Keratinocyte (primary cell): ENCODE data around the gene KCNB1. TPM values are rescaled to one million over a fixed set of nuclear protein-coding genes. Genes with fewer than 3 reads are reported as not detected.

Source experiments
- DNase-seq: peaks from one replicate; pipeline ENCODE4 v3.0.0-alpha.2; 2011; ENCODE audit warnings: low read depth, missing footprints, low spot score
- FAIRE-seq: peaks from 2 replicates; lab custom pipeline; 2011; peaks lifted over from hg19 to GRCh38; lab: Jason Lieb, UNC
- H2AFZ ChIP-seq: 2 replicates; pipeline ENCODE4 v1.6.0; 2012; ENCODE audit warnings: low read length, control low read depth, inconsistent platforms; ENCODE audit not compliant: control insufficient read depth
- H3K27ac ChIP-seq: 2 replicates; pipeline ENCODE4 v1.5.1; 2011; ENCODE audit warnings: low read length; ENCODE audit not compliant: control insufficient read depth, insufficient read depth
- H3K27me3 ChIP-seq: 3 replicates; pipeline ENCODE4 v1.6.0; 2011; ENCODE audit warnings: low read length; ENCODE audit not compliant: control insufficient read depth, insufficient read depth; ENCODE audit errors: extremely low read depth
- H3K36me3 ChIP-seq, 2 experiments: 2 replicates in 1 of 2; 3 replicates in 1 of 2; pipeline ENCODE4 v1.5.1; 2011; ENCODE audit warnings: low read length in 2 of 2, mild to moderate bottlenecking in 1 of 2; ENCODE audit not compliant: control insufficient read depth in 2 of 2, insufficient read depth in 2 of 2; ENCODE audit errors: extremely low read depth in 1 of 2
- H3K4me1 ChIP-seq: 3 replicates; pipeline ENCODE4 v1.5.1; 2011; ENCODE audit warnings: low read length; ENCODE audit not compliant: control insufficient read depth, insufficient read depth; ENCODE audit errors: extremely low read depth
- H3K4me2 ChIP-seq: 3 replicates; pipeline ENCODE4 v1.6.0; 2011; ENCODE audit warnings: low read depth, low read length; ENCODE audit not compliant: control insufficient read depth, insufficient read depth; ENCODE audit errors: extremely low read depth
- H3K4me3 ChIP-seq, 3 experiments: fragments of 200-600 bp in 1 of 3; sonication (generic) in 1 of 3; 2 replicates in 2 of 3; 3 replicates in 1 of 3; pipeline ENCODE4 v1.5.1; 2011 to 2016; ENCODE audit warnings: low read length in 3 of 3, mild to moderate bottlenecking in 3 of 3, control low read depth in 2 of 3, inconsistent platforms in 1 of 3, low read depth in 1 of 3, mixed read lengths in 1 of 3, mixed run types in 1 of 3, moderate library complexity in 1 of 3; ENCODE audit not compliant: control insufficient read depth in 2 of 3, insufficient read depth in 2 of 3; ENCODE audit errors: extremely low read depth in 1 of 3
- H3K79me2 ChIP-seq: 2 replicates; pipeline ENCODE4 v1.6.0; 2012; ENCODE audit warnings: low read length; ENCODE audit not compliant: control insufficient read depth, insufficient read depth
- H3K9ac ChIP-seq: 3 replicates; pipeline ENCODE4 v1.6.0; 2011; ENCODE audit warnings: low read length; ENCODE audit not compliant: control insufficient read depth, insufficient read depth; ENCODE audit errors: extremely low read depth
- H3K9me1 ChIP-seq: 3 replicates; pipeline ENCODE4 v1.6.0; 2011; ENCODE audit warnings: low read length; ENCODE audit not compliant: control insufficient read depth, insufficient read depth; ENCODE audit errors: extremely low read depth
- H3K9me3 ChIP-seq: 2 replicates; pipeline ENCODE4 v1.5.1; 2012; ENCODE audit warnings: low read depth, low read length; ENCODE audit not compliant: control insufficient read depth
- H4K20me1 ChIP-seq: 3 replicates; pipeline ENCODE4 v1.6.0; 2011; ENCODE audit warnings: low read length; ENCODE audit not compliant: control insufficient read depth, insufficient read depth; ENCODE audit errors: extremely low read depth
- EZH2 ChIP-seq: IDR thresholded peaks from one replicate; pipeline ENCODE4 v1.6.1; 2012; ENCODE audit warnings: inconsistent platforms, mild to moderate bottlenecking, low read length, moderate library complexity
- dilution Hi-C: fragments of 300-500 bp; cut with MboI; formaldehyde crosslinking; loops from one replicate; pipeline ENCODE4 v1.7.0; 2020; ENCODE audit warnings: low sequenced_read_pairs; ENCODE audit not compliant: extremely low pct_ligation_motif_present
- polyA plus RNA-seq, 5 experiments: library from polyadenylated mRNA; depleted of rRNA in 3 of 5; stranded (reverse) in 3 of 5; stranded (forward) in 1 of 5; unstranded in 1 of 5; fragments of >200 nt; gene quantifications; 1 replicate in 1 of 5; 2 replicates in 3 of 5; 3 replicates in 1 of 5; pipeline versions ENCODE4 v1.2.1 to v1.2.3, GENCODE V29; 2011 to 2012; ENCODE audit warnings: missing spikeins in 2 of 5, low read depth in 1 of 5, low replicate concordance in 1 of 5
- TF ChIP-seq, protein P1 (sequence below), 3 experiments: IDR thresholded peaks in 1 of 3; conservative IDR thresholded peaks in 1 of 3; optimal IDR thresholded peaks in 1 of 3; 2 replicates in 2 of 3; 3 replicates in 1 of 3; pipeline versions ENCODE3 to v1.5.1; 2011; ENCODE audit warnings: low read length in 3 of 3, mild to moderate bottlenecking in 3 of 3, moderate library complexity in 2 of 3, control low read depth in 1 of 3, inconsistent platforms in 1 of 3; ENCODE audit not compliant: insufficient read depth in 2 of 3; ENCODE audit errors: extremely low read depth in 1 of 3

The KCNB1 gene
- polyA plus RNA-seq, 1 donor (not counting 4 experiments of a cell fraction or from before 2014, with no cell fraction given): not detected

- H3K4me2 ChIP-seq: no peak overlapping the region
- no peaks in the 10 kb centered on the region for H3K79me2 ChIP-seq
- H2AFZ ChIP-seq: no peak overlapping the region
- no peaks in the 10 kb centered on the region for H3K9me1 ChIP-seq
- H3K27me3 ChIP-seq: peaks cover 49% of the 10 kb centered on the region
- peaks cover 6% of the 10 kb centered on the region for H3K4me1 ChIP-seq
- H3K27ac ChIP-seq: no peak overlapping the region
- no peak overlapping the region for H3K9ac ChIP-seq
- H3K4me3 ChIP-seq: no peak overlapping the region
- TF ChIP-seq, protein P1, sequence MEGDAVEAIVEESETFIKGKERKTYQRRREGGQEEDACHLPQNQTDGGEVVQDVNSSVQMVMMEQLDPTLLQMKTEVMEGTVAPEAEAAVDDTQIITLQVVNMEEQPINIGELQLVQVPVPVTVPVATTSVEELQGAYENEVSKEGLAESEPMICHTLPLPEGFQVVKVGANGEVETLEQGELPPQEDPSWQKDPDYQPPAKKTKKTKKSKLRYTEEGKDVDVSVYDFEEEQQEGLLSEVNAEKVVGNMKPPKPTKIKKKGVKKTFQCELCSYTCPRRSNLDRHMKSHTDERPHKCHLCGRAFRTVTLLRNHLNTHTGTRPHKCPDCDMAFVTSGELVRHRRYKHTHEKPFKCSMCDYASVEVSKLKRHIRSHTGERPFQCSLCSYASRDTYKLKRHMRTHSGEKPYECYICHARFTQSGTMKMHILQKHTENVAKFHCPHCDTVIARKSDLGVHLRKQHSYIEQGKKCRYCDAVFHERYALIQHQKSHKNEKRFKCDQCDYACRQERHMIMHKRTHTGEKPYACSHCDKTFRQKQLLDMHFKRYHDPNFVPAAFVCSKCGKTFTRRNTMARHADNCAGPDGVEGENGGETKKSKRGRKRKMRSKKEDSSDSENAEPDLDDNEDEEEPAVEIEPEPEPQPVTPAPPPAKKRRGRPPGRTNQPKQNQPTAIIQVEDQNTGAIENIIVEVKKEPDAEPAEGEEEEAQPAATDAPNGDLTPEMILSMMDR (optimal IDR thresholded peaks at IDR 0.05 in 1 of 3, IDR thresholded peaks at IDR 0.05 in 1 of 3, conservative IDR thresholded peaks at IDR 0.05 in 1 of 3; ENCODE audit: extremely low read depth in 1 of 3, insufficient read depth in 2 of 3, low read length in 3 of 3): no peak
- no peak for FAIRE-seq
- no peaks in the 10 kb centered on the region for H4K20me1 ChIP-seq
- H3K36me3 ChIP-seq: no peaks in the 10 kb centered on the region
- H3K9me3 ChIP-seq: no peaks in the 10 kb centered on the region
- dilution Hi-C loops: no loop called here
- DNase-seq: no peak
These were observed 22.8 kb downstream of the KCNB1 start for GRCh38 chr20:49459684-49460083.

DNA sequence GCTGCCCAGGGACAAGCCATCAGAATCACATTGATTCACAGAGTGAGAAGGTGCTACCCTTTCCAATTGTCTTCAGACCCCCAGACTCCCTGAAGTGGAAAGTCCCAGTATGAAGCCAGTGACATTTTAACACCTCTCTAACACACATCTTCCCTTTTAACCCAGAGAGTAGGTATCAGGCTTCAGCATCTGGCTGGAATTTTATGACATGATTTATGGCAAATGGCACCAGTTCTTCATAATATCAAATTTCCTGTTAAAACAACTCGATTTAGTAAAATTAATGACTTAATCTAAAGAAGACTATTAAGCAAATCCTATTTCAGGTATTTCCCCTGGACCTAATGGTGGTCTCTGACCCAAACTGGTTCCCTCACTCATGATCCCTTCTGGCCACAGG is 25.0 kb downstream of the KCNB1 start:
- H3K27ac ChIP-seq: no peak overlapping the region
- no peak for FAIRE-seq

More for the DNA sequence above, 25.0 kb downstream of the KCNB1 start:
- no peaks in the 10 kb centered on the region for H3K9me3 ChIP-seq
- no peak overlapping the region for H3K9ac ChIP-seq
- H3K4me2 ChIP-seq: no peak overlapping the region
- H3K27me3 ChIP-seq: peaks cover 53% of the 10 kb centered on the region
- dilution Hi-C loops: no loop called here
- TF ChIP-seq EZH2: no peak
- TF ChIP-seq, protein P1 (optimal IDR thresholded peaks at IDR 0.05 in 1 of 3, IDR thresholded peaks at IDR 0.05 in 1 of 3, conservative IDR thresholded peaks at IDR 0.05 in 1 of 3; ENCODE audit: extremely low read depth in 1 of 3, insufficient read depth in 2 of 3, low read length in 3 of 3): no peak
- H3K9me1 ChIP-seq: no peaks in the 10 kb centered on the region
- no peaks in the 10 kb centered on the region for H3K36me3 ChIP-seq
- H3K79me2 ChIP-seq: no peaks in the 10 kb centered on the region
- no peak overlapping the region for H2AFZ ChIP-seq
- no peak overlapping the region for H3K4me3 ChIP-seq
- H4K20me1 ChIP-seq: no peaks in the 10 kb centered on the region
- H3K4me1 ChIP-seq: peaks cover 6% of the 10 kb centered on the region
- no peak for DNase-seq
